Neutrophil (primary cell): ENCODE data around the gene TEDDM1.
A peak's percentile ranks its signal among the peaks of the same experiment; 100 is the strongest.
"Not testable (repeated sequence)": the region's sequence is repeated elsewhere in the genome, so short reads cannot be mapped to it uniquely, and the experiment has no call there.

Experiments
- H3K27ac ChIP-seq: fragments of 200-600 bp; sonication (generic); 2 replicates; pipeline ENCODE4 v1.5.1; 2016; ENCODE audit warnings: mild to moderate bottlenecking, moderate library complexity
- H3K27me3 ChIP-seq: fragments of 200-600 bp; sonication (generic); 2 replicates; pipeline ENCODE4 v1.6.0; 2016; ENCODE audit warnings: mild to moderate bottlenecking
- H3K36me3 ChIP-seq: fragments of 200-600 bp; sonication (generic); 2 replicates; pipeline ENCODE4 v1.5.1; 2017
- H3K4me1 ChIP-seq, 2 experiments: fragments of 200-600 bp in 1 of 2; sonication (generic) in 1 of 2; 1 replicate in 1 of 2; 2 replicates in 1 of 2; pipeline versions ENCODE4 v1.5.1 to v1.6.1; 2013 to 2016; ENCODE audit warnings: low read depth in 1 of 2, low read length in 1 of 2, mild to moderate bottlenecking in 1 of 2, moderate library complexity in 1 of 2; ENCODE audit not compliant: control insufficient read depth in 1 of 2, insufficient read depth in 1 of 2
- H3K4me3 ChIP-seq, 2 experiments: fragments of 200-600 bp in 1 of 2; sonication (generic) in 1 of 2; 1 replicate in 1 of 2; 2 replicates in 1 of 2; pipeline ENCODE4 v1.5.1; 2013 to 2016; ENCODE audit warnings: low read depth in 1 of 2, low read length in 1 of 2, mild to moderate bottlenecking in 1 of 2, moderate library complexity in 1 of 2
- H3K9me3 ChIP-seq: fragments of 200-600 bp; sonication (generic); 2 replicates; pipeline ENCODE4 v1.5.1; 2016
- CTCF ChIP-seq: fragments of 200-600 bp; sonication (generic); IDR thresholded peaks from 2 replicates; pipeline ENCODE4 v1.5.1; 2016; ENCODE audit warnings: antibody characterized with exemption

The TEDDM1 gene

GRCh38 chr1:182384387-182384960, 16.0 kb downstream of the TEDDM1 start:
- Histone ChIP-seq H3K36me3 (peaks cover 87% of the 10 kb centered on the region), H3K4me1 (peaks cover 17 to 28% of the 10 kb centered on the region in 2 experiments), H3K4me3 (no peak overlapping the region), H3K27me3 (no peaks in the 10 kb centered on the region), H3K9me3 (peaks cover 15% of the 10 kb centered on the region), H3K27ac (peak overlapping the region; percentile 31)
- no peak for TF ChIP-seq CTCF

GRCh38 chr1:182383934-182384333, 16.5 kb downstream of the TEDDM1 start:
- TF ChIP-seq CTCF: no peak
- H3K27me3 ChIP-seq: no peaks in the 10 kb centered on the region
- H3K4me1 ChIP-seq: peaks cover 11 to 24% of the 10 kb centered on the region in 2 experiments
- H3K4me3 ChIP-seq: no peak overlapping the region
- peaks cover 83% of the 10 kb centered on the region for H3K36me3 ChIP-seq
- peaks cover 15% of the 10 kb centered on the region for H3K9me3 ChIP-seq
- peak overlapping the region; percentile 72 for H3K27ac ChIP-seq

- TF ChIP-seq CTCF: no peak
- peaks cover 15% of the 10 kb centered on the region for H3K9me3 ChIP-seq
- H3K4me1 ChIP-seq: peaks cover 3 to 16% of the 10 kb centered on the region in 2 experiments
- H3K36me3 ChIP-seq: peaks cover 75% of the 10 kb centered on the region
- H3K4me3 ChIP-seq: no peak overlapping the region
- H3K27ac ChIP-seq: peak overlapping the region; percentile 72
- no peaks in the 10 kb centered on the region for H3K27me3 ChIP-seq
These were observed 17.3 kb downstream of the TEDDM1 start for GRCh38 chr1:182383037-182383661.

GRCh38 chr1:182381962-182382819, 18.3 kb downstream of the TEDDM1 start:
- Histone ChIP-seq H3K9me3 (peaks cover 13% of the 10 kb centered on the region), H3K4me1 (peaks cover 0 to 7% of the 10 kb centered on the region in 2 experiments), H3K36me3 (peaks cover 65% of the 10 kb centered on the region), H3K4me3 (no peak overlapping the region), H3K27me3 (no peaks in the 10 kb centered on the region), H3K27ac (peak overlapping the region; percentile 72)
- TF ChIP-seq CTCF: no peak

GRCh38 chr1:182380199-182380598, 20.3 kb downstream of the TEDDM1 start:
- peaks cover 45% of the 10 kb centered on the region for H3K36me3 ChIP-seq
- no peak for TF ChIP-seq CTCF
- no peaks in the 10 kb centered on the region for H3K4me1 ChIP-seq
- peak overlapping the region; percentile 72 for H3K27ac ChIP-seq
- no peaks in the 10 kb centered on the region for H3K27me3 ChIP-seq
- H3K4me3 ChIP-seq: no peak overlapping the region
- no peaks in the 10 kb centered on the region for H3K9me3 ChIP-seq

- H3K4me1 ChIP-seq, H3K27me3 ChIP-seq, H3K9me3 ChIP-seq, H3K4me3 ChIP-seq: not testable (repeated sequence)
- Histone ChIP-seq H3K27ac (peak overlapping the region; percentile 72), H3K36me3 (peaks cover 41% of the 10 kb centered on the region)
These were observed 20.7 kb downstream of the TEDDM1 start for GRCh38 chr1:182379781-182380180.
